HG03439 (cell line): ENCODE measurements around the gene ARHGAP15.

Experiments
- ATAC-seq: cut with Tn5 transposase; IDR thresholded peaks from one replicate; pipeline ENCODE4 v1.9.1; 2021; ENCODE audit warnings: mild to moderate bottlenecking, moderate library complexity; ENCODE audit not compliant: unreplicated experiment

ARHGAP15 gene

GRCh38 chr2:143333168-143333791 lies 204.1 kb downstream of the ARHGAP15 start:
- no peak for ATAC-seq

GRCh38 chr2:143333847-143334246 lies 204.6 kb downstream of the ARHGAP15 start:
- no peak for ATAC-seq

GRCh38 chr2:143334837-143335236 lies 205.6 kb downstream of the ARHGAP15 start:
- ATAC-seq = no peak

GRCh38 chr2:143336719-143337210 lies 207.5 kb downstream of the ARHGAP15 start:
- ATAC-seq = no peak

GRCh38 chr2:143341478-143341877 lies 212.3 kb downstream of the ARHGAP15 start:
- no peak for ATAC-seq

- ATAC-seq = no peak
Measured at GRCh38 chr2:143344780-143345179, 215.6 kb downstream of the ARHGAP15 start.

- ATAC-seq = no peak
Measured at GRCh38 chr2:143345887-143346787, 216.9 kb downstream of the ARHGAP15 start.

- no peak for ATAC-seq
Measured at GRCh38 chr2:143347271-143347695, 218.1 kb downstream of the ARHGAP15 start.

- ATAC-seq = no peak
Measured at GRCh38 chr2:143347901-143348414, 218.7 kb downstream of the ARHGAP15 start.

GRCh38 chr2:143354050-143354750 lies 225.0 kb downstream of the ARHGAP15 start:
- ATAC-seq = no peak

GRCh38 chr2:143355870-143356269 lies 226.7 kb downstream of the ARHGAP15 start:
- no peak for ATAC-seq

GRCh38 chr2:143356336-143356735 lies 227.1 kb downstream of the ARHGAP15 start:
- no peak for ATAC-seq

GRCh38 chr2:143356736-143357446 lies 227.7 kb downstream of the ARHGAP15 start:
- no peak for ATAC-seq

- no peak for ATAC-seq
Measured at GRCh38 chr2:143357966-143358365, 228.7 kb downstream of the ARHGAP15 start.

- no peak for ATAC-seq
Measured at GRCh38 chr2:143361346-143361745, 232.1 kb downstream of the ARHGAP15 start.

GRCh38 chr2:143371616-143372015 lies 242.4 kb downstream of the ARHGAP15 start:
- no peak for ATAC-seq

- no peak for ATAC-seq
Measured at GRCh38 chr2:143375384-143375880, 246.2 kb downstream of the ARHGAP15 start.

- ATAC-seq = no peak
Measured at GRCh38 chr2:143378996-143379395, 249.8 kb downstream of the ARHGAP15 start.

GRCh38 chr2:143379955-143380354 lies 250.7 kb downstream of the ARHGAP15 start:
- no peak for ATAC-seq

- ATAC-seq = no peak
Measured at GRCh38 chr2:143382573-143382972, 253.4 kb downstream of the ARHGAP15 start.
